HG02870 (cell line): ENCODE data around the gene C1orf21.
"Not testable (repeated sequence)": the region's sequence is repeated elsewhere in the genome, so short reads cannot be mapped to it uniquely, and the experiment has no call there.

Source experiments
- ATAC-seq: cut with Tn5 transposase; IDR thresholded peaks from one replicate; pipeline ENCODE4 v1.9.1; 2021; ENCODE audit warnings: mild to moderate bottlenecking, moderate library complexity; ENCODE audit not compliant: unreplicated experiment

Gene C1orf21

DNA sequence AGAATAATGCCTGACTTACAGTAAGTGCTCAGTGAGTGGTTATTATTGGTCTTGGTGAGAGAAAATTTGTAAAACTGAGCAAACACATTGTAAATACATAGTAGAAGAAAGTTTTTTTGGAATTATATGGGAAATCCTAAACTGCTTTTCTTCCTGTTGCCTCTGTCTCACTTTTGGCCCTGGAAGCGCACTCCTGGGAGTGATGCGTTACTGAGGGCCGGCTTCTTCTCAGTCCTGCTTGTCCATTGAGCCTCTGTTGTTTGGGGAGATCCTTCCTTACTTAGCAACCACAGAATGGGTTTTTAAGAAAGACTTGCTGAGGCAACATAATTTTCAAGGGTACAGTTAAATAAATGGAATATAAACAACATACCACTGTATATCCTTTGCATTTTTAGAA is 201.9 kb downstream of the C1orf21 start:
- ATAC-seq, result no peak

DNA sequence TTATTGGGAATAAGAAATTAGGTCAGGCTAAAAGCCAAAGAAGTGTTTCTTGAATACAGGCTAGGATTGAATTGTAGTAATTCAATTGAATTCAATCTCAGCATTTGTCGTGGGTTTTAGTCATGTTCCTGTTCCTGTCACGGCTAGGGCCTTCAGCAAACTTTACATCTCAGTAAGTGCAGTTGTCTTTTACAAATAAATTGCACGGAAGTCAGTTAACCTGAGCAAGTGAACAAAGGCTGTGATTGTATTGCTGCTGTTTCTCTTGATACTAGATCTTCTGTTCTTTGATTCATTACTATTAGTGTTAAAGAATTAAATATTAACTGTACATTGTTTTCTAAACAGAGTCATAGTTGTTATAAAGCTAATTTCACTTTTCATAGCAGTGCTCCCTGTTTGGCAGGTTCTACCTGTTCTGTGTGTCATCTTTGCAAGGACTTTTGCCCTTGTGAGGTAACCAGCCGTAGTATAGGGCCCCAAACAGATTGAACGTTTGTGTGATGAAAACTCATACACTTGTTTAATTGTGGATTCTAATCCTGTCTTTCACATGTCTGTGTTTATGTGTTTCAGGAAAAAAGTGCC is 203.4 kb downstream of the C1orf21 start:
- ATAC-seq, result no peak

- ATAC-seq, result no peak
These were observed 206.8 kb downstream of the C1orf21 start for GRCh38 chr1:184593597-184593996.

DNA sequence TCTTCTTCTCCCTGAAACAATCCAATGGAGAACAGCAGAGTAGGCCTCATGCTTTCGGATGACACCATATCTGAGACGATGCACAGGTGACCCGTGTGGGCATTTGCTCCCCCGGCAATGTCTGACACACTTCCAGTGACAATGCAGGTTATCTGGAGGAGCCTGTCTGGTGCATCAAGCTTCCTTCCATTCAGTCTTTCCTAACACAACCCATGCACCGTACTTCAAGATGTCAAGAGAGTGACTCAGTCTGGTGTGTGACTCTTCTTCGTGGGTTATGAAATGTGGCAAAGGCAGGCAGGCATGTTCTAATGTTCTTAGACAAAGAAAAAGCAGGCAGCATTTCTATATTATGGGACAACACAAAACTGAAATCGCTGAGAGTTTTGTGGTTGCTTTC is 208.8 kb downstream of the C1orf21 start:
- ATAC-seq, result no peak

DNA sequence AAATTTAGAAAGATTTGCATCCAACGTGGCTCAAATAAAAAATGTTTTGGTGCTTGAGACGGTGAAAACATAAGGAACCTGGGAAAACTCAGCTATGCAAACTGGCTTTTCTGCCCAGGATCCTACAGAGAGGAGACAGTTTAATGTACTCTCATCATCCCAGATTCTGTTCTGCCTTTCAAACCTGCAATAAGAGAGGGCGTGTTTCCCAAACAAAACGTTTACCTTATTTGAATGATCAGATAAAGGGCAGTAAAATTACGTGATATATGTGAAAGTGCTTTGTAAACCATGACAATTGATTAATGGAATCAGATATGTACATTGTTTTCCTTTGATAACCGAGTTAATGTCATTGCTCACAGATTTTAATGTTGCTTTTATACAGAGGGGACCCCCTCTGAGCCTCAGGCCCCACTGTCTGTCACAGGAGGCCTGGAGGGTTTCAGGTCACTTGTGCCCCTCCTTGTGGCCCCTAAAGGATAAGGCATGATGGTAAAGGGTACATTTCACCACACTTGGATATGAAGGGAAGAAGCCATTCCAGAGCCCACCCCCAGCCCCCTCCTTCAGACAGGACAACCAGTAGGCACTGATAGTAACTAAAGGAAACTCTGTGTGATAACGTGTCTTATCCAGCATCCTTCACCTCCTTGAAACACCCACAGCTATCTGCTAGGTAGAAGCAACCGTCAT is 210.3 kb downstream of the C1orf21 start:
- no peak for ATAC-seq

DNA sequence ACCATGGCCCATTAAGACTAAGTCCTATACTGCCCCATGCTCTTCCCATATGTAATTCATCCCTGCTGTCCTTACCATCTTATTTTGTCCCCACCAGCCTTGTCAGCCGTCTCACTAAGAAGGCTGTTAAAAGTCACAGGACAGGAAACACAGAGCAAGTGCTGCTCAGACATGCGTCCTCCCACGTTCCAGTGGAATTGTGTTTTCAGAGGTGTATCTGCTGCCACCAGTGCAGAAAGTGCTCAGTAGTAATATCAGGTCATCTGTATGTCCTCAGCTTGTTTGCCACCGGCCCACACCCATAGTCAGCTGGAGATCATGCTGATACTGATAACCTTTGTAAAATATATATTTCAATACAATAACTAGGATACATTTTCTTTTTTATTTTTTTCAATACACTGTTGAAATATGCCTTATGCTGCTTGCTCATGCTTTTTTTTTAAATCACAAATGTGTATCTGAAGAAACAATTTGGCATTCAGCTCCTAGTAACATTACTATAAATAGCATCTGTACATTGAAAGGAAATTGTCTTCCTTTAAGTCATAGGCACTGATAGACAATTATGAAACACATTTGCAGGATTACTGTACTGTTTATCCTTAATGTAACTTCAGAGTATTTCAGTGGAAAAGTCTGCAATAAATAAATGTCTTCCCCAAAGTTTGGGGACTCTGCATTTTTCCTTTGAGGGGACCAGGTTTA is 211.0 kb downstream of the C1orf21 start:
- no peak for ATAC-seq

- ATAC-seq, result no peak
These were observed 211.8 kb downstream of the C1orf21 start for GRCh38 chr1:184598403-184599193.

DNA sequence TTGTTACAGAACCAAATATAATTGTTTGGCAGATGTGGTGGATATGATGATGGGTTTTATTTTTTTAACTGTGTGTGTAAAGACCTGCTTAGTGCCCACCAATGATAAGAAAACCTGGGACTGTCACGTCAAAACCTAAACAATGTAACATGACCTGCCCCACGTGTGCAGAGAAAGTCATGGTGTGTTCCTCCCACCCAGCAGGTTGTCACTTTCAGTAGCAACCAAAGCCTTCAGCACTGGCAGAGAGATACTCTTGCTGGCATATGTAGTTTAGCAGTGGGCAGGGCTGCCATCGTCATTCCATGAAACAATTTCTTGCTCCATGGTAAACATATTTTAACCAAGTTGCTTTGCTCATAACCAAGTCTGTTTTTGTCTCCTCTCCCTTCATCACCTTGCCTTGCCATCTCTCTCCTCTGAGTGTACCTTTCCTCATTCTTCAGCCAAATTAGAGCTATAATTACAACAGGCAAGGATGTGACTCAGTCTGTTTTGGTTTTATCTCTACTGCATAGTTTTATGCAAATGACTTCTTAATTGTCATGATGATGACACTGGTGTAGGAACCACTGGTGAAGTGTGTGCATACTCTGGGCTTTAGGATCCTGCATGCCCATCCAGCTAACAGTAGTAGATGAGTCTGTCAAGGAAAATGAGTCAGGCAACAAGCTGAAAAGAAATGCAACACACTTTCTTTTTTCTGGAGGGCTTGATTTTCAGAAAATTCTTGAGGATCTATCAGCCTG is 217.5 kb downstream of the C1orf21 start:
- no peak for ATAC-seq

GRCh38 chr1:184605941-184606340 is 219.1 kb downstream of the C1orf21 start:
- ATAC-seq, result no peak

GRCh38 chr1:184606786-184607185 is 220.0 kb downstream of the C1orf21 start:
- ATAC-seq, result no peak

DNA sequence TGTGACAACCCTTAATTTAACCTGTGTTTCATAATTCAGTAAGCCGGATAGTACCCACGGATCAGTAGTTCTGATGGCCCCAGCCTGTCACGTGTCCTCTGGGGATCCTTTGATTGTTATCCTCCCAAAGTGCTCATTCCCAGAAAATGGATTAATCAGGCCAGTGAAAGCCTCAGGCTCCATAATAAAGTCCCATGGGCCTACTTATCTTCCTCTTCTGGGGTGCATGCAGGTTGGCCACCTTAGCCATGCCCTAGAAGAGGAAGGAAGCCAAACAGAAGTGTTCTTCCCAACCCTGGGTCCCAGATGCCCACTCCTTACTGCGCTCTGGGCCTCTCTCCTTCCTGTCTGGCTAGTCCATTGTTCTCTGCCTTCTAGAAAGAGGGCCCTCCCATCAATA is 221.8 kb downstream of the C1orf21 start:
- ATAC-seq, result no peak

DNA sequence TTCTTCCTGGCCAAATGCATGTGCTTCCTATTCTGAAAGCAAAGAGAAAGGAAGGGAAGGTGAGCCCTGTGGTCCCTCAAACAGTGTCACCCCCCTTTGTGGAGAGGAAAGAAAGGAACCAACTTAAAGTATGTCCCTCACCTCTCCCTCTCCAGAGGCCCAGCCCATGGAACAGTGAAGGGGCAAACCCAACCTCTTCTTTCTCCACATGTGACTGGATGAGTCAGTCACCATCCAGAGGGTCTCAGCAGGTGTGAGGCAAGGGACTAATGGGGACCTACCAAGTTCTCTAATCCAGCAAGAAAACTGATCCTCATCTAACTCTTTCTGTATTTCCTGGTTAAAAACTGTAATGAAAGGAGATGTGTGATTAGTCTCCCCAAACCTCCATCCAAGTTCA is 222.2 kb downstream of the C1orf21 start:
- no peak for ATAC-seq

DNA sequence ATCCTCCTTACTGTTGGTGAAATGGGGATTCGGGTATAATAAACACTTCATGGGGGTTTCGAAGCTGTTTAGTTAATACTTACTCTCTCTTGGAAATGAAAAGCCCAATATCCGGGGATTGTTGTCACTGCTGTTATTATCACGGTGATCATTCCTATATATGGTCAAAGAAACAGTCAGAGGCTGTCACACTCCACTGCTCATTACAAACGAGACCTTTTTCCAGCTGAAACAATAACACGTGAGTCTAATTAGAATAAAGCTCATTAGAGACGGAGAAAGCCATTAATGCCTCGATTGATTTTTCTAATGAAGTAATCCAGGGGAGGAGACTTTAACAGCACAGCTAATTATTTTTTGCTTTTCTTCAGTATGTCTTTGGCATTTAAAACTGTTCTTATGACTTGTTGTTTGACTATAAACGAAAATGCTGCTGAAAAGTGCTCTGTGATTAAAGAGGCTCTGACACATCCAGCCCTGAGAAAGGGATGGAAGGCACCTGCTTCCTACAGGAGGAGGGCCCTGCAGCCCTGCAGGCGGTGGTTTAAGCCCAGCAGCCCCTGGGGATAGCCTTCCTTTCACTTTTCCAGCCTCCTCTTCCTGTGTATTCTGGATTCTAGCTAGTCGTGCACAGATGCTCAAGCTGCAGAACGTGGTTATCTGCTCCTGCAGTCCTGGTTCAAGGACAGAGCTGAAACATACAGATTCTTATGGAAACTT is 224.2 kb downstream of the C1orf21 start:
- no peak for ATAC-seq

DNA sequence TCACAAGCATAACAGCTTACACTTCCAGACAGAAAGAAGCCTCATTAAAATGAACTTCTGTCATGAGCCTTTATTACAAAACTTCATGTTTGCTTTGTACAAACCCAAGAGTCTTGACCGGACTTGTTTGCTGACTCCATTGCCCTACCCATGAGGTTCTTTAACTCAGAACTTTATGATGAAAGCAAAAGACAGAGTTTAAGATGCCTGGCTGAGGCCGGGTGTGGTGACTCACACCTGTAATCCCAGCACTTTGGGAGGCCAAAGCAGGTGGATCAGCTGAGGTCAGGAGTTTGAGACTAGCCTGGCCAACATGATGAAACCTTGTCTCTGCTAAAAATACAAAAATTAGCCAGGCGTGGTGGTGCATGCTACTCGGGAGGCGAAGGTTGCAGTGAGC is 225.4 kb downstream of the C1orf21 start:
- ATAC-seq, result not testable (repeated sequence)

DNA sequence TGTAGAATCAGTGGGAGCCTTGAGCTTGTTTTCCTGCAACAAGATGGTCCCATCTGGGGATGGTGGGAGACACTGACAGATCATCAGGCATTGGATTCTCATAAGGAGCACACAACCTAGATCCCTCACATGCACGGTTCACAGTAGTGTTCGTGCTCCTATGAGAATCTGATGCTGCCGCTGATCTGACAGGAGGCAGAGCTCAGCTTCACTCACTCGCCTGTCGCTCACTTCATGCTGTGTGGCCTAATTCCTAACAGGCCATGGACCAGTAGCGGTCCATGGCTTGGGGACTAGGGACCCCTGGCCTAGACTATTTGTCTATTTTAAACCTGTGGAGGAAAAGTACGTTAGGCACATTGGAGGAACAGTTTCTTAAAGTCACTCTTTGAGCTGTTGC is 227.8 kb downstream of the C1orf21 start:
- no peak for ATAC-seq

DNA sequence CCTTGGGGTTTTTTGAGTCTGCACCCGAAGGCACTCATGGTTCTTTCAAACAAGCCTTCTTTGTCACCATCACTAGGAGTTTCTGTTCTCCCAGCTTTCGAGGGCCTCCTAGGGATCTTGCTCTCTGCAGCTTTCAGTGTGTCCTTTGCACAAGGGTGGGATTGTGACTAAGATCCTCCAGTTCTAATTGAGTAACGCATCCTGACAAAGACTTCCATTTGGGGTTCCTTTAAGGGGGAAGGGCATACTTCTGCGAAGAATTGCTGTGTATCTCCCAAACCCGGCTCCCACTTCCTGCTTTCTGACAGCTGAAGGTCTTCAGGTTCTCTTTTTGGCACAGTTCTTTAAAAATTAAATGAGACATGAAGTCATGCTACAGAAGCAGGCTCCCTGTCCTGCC is 228.5 kb downstream of the C1orf21 start:
- no peak for ATAC-seq

DNA sequence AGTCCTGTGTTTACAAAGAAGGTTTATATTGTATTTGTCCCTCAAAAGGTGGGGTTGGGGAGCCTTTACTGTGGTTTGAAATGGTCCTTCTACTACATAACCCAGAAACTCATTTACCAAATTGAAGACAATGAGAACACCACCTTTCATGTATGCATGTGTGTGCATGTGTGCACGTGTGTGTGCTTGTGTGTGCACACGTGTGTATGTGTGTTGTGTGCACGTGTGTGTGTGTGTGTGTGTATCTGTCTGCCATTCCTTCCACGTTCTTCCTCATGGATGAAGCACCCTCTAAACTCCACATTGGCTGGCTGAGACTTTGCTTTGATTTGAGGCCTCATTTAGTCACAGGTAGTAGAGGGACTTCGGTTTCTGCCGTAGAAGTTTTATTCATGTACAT is 229.7 kb downstream of the C1orf21 start:
- no peak for ATAC-seq

DNA sequence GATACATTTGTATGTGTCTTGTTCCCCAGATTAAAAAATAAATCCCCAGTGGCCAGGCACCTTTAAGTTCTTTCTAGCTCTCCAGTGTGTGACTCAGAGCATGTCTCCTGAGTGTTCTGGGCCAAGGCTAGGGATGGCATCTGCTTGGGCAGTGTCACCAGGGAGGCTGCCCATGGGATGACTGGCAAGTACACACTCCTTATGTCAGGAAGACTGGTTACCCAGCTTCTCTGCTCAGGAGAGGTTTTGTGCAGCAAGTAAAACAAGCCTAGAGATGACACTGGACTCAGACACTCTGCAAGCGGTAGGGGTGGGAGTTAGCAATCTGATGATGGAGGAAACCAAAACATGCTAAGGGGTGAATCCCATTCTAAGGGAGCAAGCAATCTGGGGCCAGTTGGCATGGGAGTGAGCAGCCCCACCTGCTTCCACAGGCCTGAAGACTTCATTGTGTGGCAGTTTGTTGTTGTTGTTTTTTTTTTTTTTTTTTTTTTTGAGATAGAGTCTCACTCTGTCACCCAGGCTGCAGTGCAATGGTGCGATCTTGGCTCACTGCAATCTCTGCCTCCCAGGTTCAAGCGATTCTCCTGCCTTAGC is 230.7 kb downstream of the C1orf21 start:
- no peak for ATAC-seq

GRCh38 chr1:184618851-184619250 is 232.0 kb downstream of the C1orf21 start:
- ATAC-seq, result no peak

GRCh38 chr1:184620469-184620868 is 233.6 kb downstream of the C1orf21 start:
- no peak for ATAC-seq
